GM19395 (cell line): ENCODE results near the gene FAM98C.
"Not testable (repeated sequence)": the region's sequence is repeated elsewhere in the genome, so short reads cannot be mapped to it uniquely, and the experiment has no call there.

Experiments
- ATAC-seq: cut with Tn5 transposase; IDR thresholded peaks from one replicate; pipeline ENCODE4 v1.9.1; 2021; ENCODE audit warnings: mild to moderate bottlenecking, moderate library complexity; ENCODE audit not compliant: unreplicated experiment

The FAM98C gene

GRCh38 chr19:38425222-38425809 is 22.4 kb downstream of the FAM98C start:
- no peak for ATAC-seq

GRCh38 chr19:38425810-38426466 is 23.0 kb downstream of the FAM98C start, which contains the start of gene RASGRP4:
TSS of gene RASGRP4 (minus strand) at chr19:38426219. CDS start at chr19:38426091, 128 bp downstream.
- ATAC-seq, result no peak

GRCh38 chr19:38427035-38427677 is 24.3 kb downstream of the FAM98C start:
- ATAC-seq, result not testable (repeated sequence)

GRCh38 chr19:38429055-38429810 is 26.3 kb downstream of the FAM98C start:
- ATAC-seq, result no peak

- no peak for ATAC-seq
Observed at GRCh38 chr19:38429811-38430156, 26.9 kb downstream of the FAM98C start.

- ATAC-seq, result no peak
Observed at GRCh38 chr19:38430931-38431330, 28.0 kb downstream of the FAM98C start.

- no peak for ATAC-seq
Observed at GRCh38 chr19:38433268-38433733, 30.4 kb downstream of the FAM98C start, which contains the start of gene RYR1. TSS of gene RYR1 (plus strand) at chr19:38433691. CDS start at chr19:38433830, 139 bp downstream.

GRCh38 chr19:38434549-38435051 is 31.7 kb downstream of the FAM98C start:
- ATAC-seq, result no peak

- no peak for ATAC-seq
Observed at GRCh38 chr19:38437295-38437694, 34.4 kb downstream of the FAM98C start.

GRCh38 chr19:38437917-38438316 is 35.0 kb downstream of the FAM98C start:
- no peak for ATAC-seq

GRCh38 chr19:38440592-38440991 is 37.7 kb downstream of the FAM98C start:
- ATAC-seq, result no peak

GRCh38 chr19:38441657-38442348 is 38.9 kb downstream of the FAM98C start:
- ATAC-seq, result no peak

GRCh38 chr19:38442736-38443135 is 39.8 kb downstream of the FAM98C start:
- no peak for ATAC-seq

GRCh38 chr19:38443458-38443999 is 40.6 kb downstream of the FAM98C start:
- ATAC-seq, result no peak

- ATAC-seq, result no peak
Observed at GRCh38 chr19:38444026-38444425, 41.1 kb downstream of the FAM98C start.

GRCh38 chr19:38445362-38445761 is 42.5 kb downstream of the FAM98C start:
- ATAC-seq, result no peak

GRCh38 chr19:38448225-38448624 is 45.3 kb downstream of the FAM98C start:
- no peak for ATAC-seq

- no peak for ATAC-seq
Observed at GRCh38 chr19:38449518-38449917, 46.6 kb downstream of the FAM98C start.

- no peak for ATAC-seq
Observed at GRCh38 chr19:38451036-38451435, 48.1 kb downstream of the FAM98C start.

- no peak for ATAC-seq
Observed at GRCh38 chr19:38451629-38452028, 48.7 kb downstream of the FAM98C start.
